SIG-M5 treated with dmso at 0.1 percent for 504 hours (cell line): Measurements from ENCODE around the gene RRM1.
"Not testable (repeated sequence)": the region's sequence is repeated elsewhere in the genome, so short reads cannot be mapped to it uniquely, and the experiment has no call there.

ENCODE experiments used
- DNase-seq: peaks from one replicate; lab custom pipeline; 2025; ENCODE audit not compliant: unreplicated experiment; lab: John Stamatoyannopoulos, UW

The RRM1 gene

GRCh38 chr11:4094348-4095291 lies at the start of gene RRM1:
RRM1 (plus strand) TSS chr11:4094799; CDS start chr11:4095013, 214 bp downstream.
- DNase-seq, result peak; percentile 92

GRCh38 chr11:4044976-4045646 lies 49.5 kb upstream of the RRM1 start:
- DNase-seq, result no peak

GRCh38 chr11:4048340-4048739 lies 46.3 kb upstream of the RRM1 start:
- DNase-seq, result no peak

GRCh38 chr11:4049006-4049405 lies 45.6 kb upstream of the RRM1 start:
- DNase-seq, result peak; percentile 82

GRCh38 chr11:4050138-4050537 lies 44.5 kb upstream of the RRM1 start:
- DNase-seq, result peak; percentile 5

- DNase-seq, result not testable (repeated sequence)
Observed at GRCh38 chr11:4053200-4053599, 41.4 kb upstream of the RRM1 start.

GRCh38 chr11:4054643-4055042 lies 40.0 kb upstream of the RRM1 start:
- DNase-seq, result no peak

- no peak for DNase-seq
Observed at GRCh38 chr11:4059424-4059823, 35.2 kb upstream of the RRM1 start.

- no peak for DNase-seq
Observed at GRCh38 chr11:4060182-4060923, 34.2 kb upstream of the RRM1 start.

- no peak for DNase-seq
Observed at GRCh38 chr11:4061700-4062099, 32.9 kb upstream of the RRM1 start.

GRCh38 chr11:4063348-4063747 lies 31.3 kb upstream of the RRM1 start:
- DNase-seq, result no peak

- no peak for DNase-seq
Observed at GRCh38 chr11:4064278-4064955, 30.2 kb upstream of the RRM1 start.

- DNase-seq, result no peak
Observed at GRCh38 chr11:4065086-4065485, 29.5 kb upstream of the RRM1 start.

- DNase-seq, result no peak
Observed at GRCh38 chr11:4065601-4066377, 28.8 kb upstream of the RRM1 start.

GRCh38 chr11:4066910-4067309 lies 27.7 kb upstream of the RRM1 start:
- DNase-seq, result no peak

- no peak for DNase-seq
Observed at GRCh38 chr11:4068962-4069361, 25.6 kb upstream of the RRM1 start.

- DNase-seq, result no peak
Observed at GRCh38 chr11:4071325-4071724, 23.3 kb upstream of the RRM1 start.

- no peak for DNase-seq
Observed at GRCh38 chr11:4071914-4072313, 22.7 kb upstream of the RRM1 start.

- DNase-seq, result peak; percentile 76
Observed at GRCh38 chr11:4072668-4073285, 21.8 kb upstream of the RRM1 start.

GRCh38 chr11:4074266-4074665 lies 20.3 kb upstream of the RRM1 start:
- no peak for DNase-seq
